NCI-H82 treated with DMSO at 0.1 percent for 48 hours (cell line): Measurements from ENCODE around the gene ATXN7L1.
"Not testable (repeated sequence)": the region's sequence is repeated elsewhere in the genome, so short reads cannot be mapped to it uniquely, and the experiment has no call there.

Experiments
- DNase-seq: peaks from one replicate; lab custom pipeline; 2025; ENCODE audit not compliant: unreplicated experiment; lab: John Stamatoyannopoulos, UW

Gene ATXN7L1

DNA sequence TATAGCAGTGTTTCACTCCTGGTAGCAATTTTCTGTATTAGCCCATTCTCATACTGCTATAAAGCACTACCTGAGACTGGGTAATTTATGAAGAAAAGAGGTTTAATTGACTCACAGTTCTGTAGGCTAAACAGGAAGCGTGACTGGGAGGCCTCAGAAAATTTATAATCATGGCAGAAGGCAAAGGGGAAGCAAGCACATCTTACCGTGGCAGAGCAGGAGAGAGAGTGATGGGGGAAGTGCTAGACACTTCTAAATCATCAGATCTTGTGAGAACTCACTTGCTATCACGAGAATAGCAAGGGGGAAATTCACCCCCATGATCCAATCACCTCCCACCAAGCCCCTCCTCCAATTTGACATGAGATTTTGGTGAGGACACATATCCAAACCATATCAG, 163.5 kb downstream of the ATXN7L1 start:
- no peak for DNase-seq

DNA sequence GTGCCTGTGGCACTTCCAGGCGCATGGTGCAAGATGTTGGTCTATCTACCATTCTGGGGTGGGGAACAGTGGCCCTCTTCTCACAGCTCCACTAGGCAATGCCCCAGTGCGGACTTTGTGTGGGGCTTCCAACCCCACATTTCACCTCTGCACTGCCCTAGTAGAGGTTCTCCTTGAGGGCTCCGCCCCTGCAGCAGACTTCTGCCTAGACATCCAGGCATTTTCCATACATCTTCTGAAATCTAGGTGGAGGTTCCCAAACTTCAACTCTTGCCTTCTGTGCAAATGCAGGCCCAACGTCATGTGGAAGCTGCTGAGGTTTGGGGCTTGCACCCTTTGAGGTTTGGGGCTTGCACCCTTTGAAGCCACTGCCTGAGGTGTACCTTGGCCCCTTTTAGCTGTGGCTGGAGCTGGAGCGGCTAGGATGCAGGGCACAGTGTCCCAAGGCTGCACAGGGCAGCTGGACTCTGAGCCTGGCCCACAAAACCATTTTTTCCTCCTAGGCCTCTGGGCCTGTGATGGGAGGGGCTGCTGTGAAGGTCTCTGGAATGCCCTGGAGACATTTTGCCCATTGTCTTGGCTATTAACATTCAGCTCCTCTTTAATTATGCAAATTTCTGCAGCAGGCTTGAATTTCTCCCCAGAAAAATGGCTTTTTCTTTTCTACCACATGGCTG, 164.5 kb downstream of the ATXN7L1 start:
- DNase-seq, result no peak

DNA sequence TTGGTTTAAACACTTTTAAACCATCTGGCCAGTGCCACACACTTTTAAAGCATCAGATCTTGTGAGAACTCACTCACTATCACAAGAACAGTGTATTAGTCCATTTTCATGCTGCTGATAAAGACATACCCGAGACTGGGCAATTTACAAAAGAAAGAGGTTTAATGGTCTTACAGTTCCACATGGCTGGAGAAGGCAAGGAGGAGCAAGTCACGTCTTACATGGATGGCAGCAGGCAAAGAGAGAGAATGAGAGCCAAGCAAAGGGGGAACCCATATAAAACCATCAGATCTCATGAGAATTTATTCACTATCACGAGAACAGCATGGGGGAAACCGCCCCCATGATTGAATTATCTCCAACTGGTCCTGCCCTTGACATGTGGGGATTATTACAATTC, 165.7 kb downstream of the ATXN7L1 start:
- not testable (repeated sequence) for DNase-seq

- DNase-seq, result no peak
Measured at GRCh38 chr7:105708763-105709080, 167.7 kb downstream of the ATXN7L1 start.

DNA sequence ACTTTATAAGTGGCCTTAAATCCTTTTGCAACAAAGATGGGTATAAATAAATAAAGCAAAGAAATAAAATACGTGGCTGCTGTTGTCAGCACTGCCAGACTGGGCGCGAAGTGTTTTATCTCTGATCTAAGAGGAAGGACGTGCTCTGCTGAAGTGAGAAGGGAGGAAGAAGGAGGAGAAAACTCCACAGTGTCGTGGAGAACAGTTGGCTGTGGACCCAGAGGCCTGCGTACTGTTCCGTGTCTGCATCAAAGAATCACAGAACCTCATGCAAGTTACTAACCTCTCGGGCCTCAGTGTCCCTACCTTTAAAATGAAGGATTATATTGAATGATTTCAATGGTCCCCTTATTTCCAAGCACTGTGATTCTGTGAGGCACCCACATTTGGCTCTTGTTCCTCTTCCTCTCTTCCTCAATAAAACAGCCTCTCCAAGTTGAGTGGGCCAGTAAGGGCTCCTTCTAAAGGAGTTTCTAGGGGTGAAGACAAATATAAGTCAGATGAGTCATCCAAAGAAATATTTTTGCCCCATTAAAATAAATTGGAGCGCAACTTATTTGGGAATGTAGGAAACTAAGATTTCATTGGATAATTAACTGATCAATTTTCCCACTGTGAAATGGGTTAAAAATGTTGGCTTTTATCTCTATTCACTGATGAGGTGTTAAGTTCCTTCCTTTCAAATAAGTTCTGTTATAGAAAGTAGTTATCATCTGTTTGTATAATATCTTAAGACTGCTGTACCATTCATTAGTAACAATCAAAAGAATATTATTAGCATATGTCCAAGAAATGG, 168.2 kb downstream of the ATXN7L1 start:
- DNase-seq, result no peak

- no peak for DNase-seq
Measured at GRCh38 chr7:105707381-105707780, 169.0 kb downstream of the ATXN7L1 start.

DNA sequence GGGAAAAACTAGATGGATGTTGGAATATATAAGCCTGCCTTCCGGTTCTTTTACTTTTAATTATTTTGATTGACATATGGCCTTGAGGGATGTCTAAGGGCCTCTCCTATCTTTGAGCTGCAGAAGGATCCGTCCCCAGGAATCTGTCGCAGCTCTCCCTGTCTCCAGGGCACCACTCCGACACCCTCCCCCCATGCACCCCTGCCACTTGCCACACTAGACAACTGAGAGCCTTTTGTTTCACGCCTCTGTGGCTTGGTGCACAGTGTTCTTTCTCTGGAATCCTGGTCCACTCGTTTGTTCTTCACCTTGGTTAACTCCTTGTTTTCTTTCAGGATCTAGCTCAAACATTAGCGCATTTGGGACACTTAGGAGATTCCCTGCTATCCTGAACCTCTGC, 171.0 kb downstream of the ATXN7L1 start:
- no peak for DNase-seq

DNA sequence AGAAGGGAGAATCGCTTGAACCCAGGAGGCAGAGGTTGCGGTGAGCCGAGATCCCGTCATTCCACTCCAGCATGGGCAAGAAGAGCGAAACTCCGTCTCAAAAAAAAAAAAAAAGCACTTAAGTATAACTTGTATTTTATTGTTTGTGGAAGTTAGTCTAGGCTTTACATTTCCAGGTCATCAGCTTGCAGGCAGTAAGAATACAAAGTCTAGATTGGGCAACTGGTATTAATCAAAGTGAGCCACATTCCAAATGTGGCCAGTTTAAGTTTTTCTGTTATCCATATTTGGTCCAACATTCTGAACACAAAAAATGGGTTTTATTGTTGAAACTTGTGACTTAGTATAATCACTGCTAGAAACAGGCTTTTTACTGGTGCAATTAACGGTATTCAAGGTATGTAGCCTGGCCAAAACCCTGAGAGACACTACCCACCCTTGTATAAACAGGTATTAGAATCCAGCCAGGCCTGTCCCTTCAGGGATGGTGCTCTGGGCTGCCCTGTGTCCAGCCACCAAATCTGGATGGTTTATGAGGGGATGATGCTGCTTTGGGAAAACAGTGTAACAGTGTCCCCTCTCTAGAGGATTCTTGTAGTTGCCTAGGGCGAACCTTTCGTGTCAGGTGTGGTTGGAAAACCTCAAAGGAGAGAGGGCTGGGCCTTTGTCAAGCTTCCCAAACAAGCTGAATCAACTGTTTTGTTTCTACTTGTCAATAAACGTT, 173.0 kb downstream of the ATXN7L1 start:
- DNase-seq, result no peak

DNA sequence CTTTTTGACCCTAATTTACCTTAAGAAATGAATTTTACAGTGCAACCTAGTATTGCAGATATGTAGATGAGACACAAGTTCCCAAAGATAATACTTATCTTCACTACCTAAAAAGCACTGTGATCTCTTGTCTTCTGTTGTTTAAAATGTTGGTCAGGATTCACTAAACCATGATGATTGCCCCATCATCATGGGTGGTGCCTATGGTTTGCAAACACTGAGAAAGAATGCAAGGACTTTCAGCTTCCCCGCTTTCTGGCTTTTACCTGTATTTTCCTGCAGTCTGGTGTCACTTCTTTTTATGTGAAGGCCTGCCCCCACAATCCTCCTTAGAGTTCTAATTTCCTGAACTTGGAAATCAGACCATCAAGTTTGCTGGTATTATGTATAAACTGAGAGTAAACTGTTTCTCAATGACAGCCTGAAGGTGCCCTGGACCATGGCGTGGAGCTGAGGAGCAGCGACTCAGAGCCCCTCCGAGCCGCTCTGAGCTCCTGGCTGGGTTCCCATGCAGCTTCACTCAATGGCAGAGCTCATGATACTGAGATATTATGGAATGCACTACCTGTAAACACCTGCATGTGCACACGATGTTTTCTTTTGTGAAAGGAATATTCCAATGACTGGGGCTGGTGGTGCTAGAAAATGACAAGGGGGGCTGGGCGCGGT, 176.7 kb downstream of the ATXN7L1 start:
- no peak for DNase-seq

DNA sequence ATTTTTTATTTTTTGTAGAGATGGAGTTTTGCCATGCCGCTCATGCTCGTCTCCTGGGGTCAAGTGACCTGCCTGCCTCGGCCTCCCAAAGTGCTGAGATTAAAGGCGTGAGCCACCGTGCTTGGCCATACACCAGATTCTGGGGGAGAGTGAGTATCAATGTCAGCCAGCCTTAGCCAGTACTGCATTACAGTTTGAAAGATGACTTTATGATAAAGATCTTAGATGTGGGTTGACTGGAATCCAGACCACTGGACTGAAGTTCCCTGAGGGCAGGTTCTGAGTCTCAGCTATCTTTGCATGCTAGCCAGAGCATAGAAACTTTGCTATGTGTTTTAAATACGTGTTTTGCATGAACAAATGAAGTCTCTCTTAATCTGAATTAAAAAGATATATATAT, 177.9 kb downstream of the ATXN7L1 start:
- no peak for DNase-seq

DNA sequence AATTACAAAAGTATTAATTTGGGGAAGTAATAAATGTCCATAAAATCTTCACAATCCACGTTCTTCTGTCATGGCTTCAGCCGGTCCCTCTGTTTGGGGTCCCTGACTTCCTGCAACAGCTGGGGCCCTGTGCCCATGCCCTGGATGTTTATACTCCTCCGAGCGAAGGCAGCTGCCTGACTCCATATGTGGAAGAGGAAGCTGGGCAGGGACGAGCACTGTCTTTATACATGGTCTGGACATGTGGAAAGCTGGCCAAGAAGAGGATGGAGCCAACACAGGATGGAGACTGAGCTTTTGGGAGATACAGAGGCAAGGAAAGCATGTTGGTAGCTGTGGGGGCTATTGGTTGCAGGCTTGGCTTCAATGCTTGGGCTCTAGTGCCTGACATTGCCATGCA, 178.6 kb downstream of the ATXN7L1 start:
- DNase-seq, result no peak

GRCh38 chr7:105697169-105697568, 179.2 kb downstream of the ATXN7L1 start:
- DNase-seq, result not testable (repeated sequence)

GRCh38 chr7:105693576-105693975, 182.8 kb downstream of the ATXN7L1 start:
- no peak for DNase-seq

DNA sequence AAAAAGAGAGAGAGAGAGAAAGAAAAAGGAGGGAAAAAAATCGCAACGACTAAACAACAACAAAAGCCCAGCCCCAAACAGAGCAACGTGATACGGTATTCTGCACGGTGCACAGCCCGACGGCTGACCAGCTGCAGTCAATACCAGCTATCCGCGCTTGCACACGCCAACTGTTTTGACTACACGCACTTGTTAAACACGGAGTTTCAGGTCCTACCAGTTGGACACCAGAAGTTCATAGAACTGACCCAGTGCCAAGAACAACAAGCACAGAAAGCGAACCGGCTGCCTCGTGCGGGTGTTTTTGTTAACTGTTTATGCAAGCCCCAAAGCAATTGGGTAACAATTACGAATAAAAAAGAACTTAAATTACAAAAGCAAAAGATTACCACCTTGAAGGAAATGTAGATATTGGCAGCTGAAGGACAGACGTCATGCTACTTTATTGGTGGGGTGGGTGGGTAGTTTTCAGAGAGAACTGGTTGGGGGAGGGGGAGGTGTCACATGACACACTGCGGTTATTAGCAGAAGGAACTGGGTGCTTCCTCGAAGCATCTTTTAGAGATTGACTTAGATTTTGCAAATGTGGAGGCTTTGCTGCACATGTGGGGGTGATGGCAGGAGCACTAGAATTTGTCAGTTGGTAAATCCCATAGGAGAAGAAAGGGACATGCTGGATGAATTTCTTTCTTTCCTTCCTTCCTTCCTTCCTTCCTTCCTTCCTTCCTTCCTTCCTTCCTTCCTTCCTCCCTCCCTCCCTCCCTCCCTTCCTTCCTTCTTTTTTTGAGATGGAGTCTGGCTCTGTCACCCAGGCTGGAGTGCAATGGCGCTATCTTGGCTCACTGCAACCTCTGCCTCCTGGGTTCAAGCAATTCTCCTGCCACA, 184.5 kb downstream of the ATXN7L1 start:
- DNase-seq, result no peak

DNA sequence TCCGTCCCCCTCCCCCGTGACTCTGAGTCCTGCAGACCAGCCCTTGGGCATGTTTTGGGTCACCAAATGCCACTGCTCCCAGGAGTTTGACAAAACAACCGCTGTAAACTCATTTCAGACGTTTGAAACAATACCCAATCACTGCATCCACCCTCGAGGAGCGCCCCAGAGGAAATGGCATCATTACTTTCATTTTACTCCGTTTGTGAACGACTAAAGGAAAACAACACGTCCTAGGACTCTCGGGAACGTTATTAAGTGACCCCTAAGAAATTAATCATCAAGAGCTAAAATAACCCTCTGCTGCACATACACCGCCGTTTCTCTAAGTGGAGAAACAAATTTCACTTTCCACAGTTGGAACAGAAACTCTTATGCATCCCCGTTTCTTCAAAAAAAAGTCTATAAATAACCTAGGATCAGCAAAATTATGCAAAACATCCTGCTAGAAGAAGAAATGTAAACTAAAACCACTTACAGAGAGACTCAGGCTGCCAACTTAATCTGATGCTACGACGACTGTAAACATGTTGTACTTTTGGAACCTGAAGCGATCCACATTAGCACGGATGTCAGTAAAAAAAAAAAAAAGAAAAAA, 185.2 kb downstream of the ATXN7L1 start:
- no peak for DNase-seq

DNA sequence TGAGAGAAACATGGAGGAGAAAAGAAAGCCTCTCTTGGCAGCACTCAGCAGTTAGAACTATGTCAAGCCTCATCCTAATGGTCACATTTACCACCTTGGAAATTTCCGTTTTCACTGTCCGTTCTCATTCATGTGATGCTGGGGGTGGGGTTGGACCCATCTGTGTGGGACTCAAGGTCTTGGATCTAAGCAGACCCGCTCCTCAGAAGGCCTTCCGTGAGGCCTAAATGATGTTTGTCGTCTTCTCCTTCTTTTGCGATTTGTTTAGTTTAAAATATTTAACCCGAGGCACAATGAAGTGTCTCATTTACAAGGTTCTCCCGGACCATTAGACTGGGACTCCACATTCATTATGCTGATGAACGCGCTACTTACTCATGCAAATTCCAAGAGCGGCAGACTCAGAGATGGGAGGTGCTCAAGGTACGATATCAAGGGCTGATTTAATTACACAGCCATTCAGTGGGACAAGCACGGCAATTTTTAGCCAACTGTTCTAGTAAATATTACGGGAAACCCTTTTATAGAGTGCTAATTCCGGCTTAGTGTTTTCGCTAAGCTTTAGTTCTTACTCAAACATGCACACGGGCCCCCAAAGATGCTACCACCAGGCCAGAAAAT, 186.0 kb downstream of the ATXN7L1 start:
- peak; percentile 73 for DNase-seq

GRCh38 chr7:105689067-105689819, 187.2 kb downstream of the ATXN7L1 start:
- no peak for DNase-seq

GRCh38 chr7:105688617-105689016, 187.8 kb downstream of the ATXN7L1 start:
- peak; percentile 60 for DNase-seq

- peak; percentile 19 for DNase-seq
Measured at GRCh38 chr7:105685161-105685560, 191.2 kb downstream of the ATXN7L1 start.
